HepG2 (cell line): Measurements from ENCODE around the gene STIM1. TPM values are rescaled to one million over a fixed set of nuclear protein-coding genes. Genes with fewer than 3 reads are reported as not detected.

Experiments used
- ATF1 ChIP-seq: IDR thresholded peaks from 2 replicates; pipeline ENCODE4 v1.6.1; 2016; ENCODE audit warnings: mild to moderate bottlenecking, control low read depth
- CHCHD3 ChIP-seq: sonication (generic); formaldehyde crosslinking; IDR thresholded peaks from 2 replicates; pipeline ENCODE4 v1.8.0; 2022; ENCODE audit warnings: mild to moderate bottlenecking, missing genetic modification reagents, moderate library complexity
- DNMT1 ChIP-seq: sonication (generic); formaldehyde crosslinking; IDR thresholded peaks from 2 replicates; pipeline ENCODE4 v1.5.1; 2020; ENCODE audit warnings: mild to moderate bottlenecking, missing genetic modification reagents
- FOXA3 ChIP-seq: IDR thresholded peaks from 2 replicates; pipeline ENCODE4 v1.6.1; 2016; ENCODE audit warnings: missing genetic modification reagents, missing compliant biosample characterization
- HDAC2 ChIP-seq: sonication (generic); formaldehyde crosslinking; IDR thresholded peaks from 2 replicates; pipeline ENCODE4 v1.4.0; 2020; ENCODE audit warnings: missing genetic modification reagents
- HES4 ChIP-seq: sonication (generic); formaldehyde crosslinking; IDR thresholded peaks from 2 replicates; pipeline ENCODE4 v1.9.0; 2021; ENCODE audit warnings: mild to moderate bottlenecking, missing genetic modification reagents, borderline replicate concordance
- HINFP ChIP-seq: sonication (generic); formaldehyde crosslinking; IDR thresholded peaks from 2 replicates; pipeline ENCODE4 v1.4.0; 2020; ENCODE audit warnings: low read depth, mild to moderate bottlenecking, missing genetic modification reagents
- KLF12 ChIP-seq: sonication (generic); formaldehyde crosslinking; IDR thresholded peaks from 2 replicates; pipeline ENCODE4 v1.4.0; 2020; ENCODE audit warnings: missing genetic modification reagents, borderline replicate concordance
- LBX2 ChIP-seq: sonication (generic); formaldehyde crosslinking; IDR thresholded peaks from 2 replicates; pipeline ENCODE4 v1.5.0; 2020; ENCODE audit warnings: missing genetic modification reagents, mild to moderate bottlenecking, borderline replicate concordance
- MED1 ChIP-seq: sonication (generic); formaldehyde crosslinking; IDR thresholded peaks from 2 replicates; pipeline ENCODE4 v1.4.0; 2020; ENCODE audit warnings: missing genetic modification reagents
- MEIS1 ChIP-seq: sonication (generic); formaldehyde crosslinking; IDR thresholded peaks from 2 replicates; pipeline ENCODE4 v1.9.0; 2021; ENCODE audit warnings: mild to moderate bottlenecking, missing genetic modification reagents, moderate library complexity, borderline replicate concordance
- MTF2 ChIP-seq: sonication (generic); formaldehyde crosslinking; IDR thresholded peaks from 2 replicates; pipeline ENCODE4 v1.5.0; 2020; ENCODE audit warnings: missing genetic modification reagents, borderline replicate concordance
- PATZ1 ChIP-seq: sonication (generic); formaldehyde crosslinking; IDR thresholded peaks from 2 replicates; pipeline ENCODE4 v1.4.0; 2020; ENCODE audit warnings: missing genetic modification reagents
- POLR2G ChIP-seq: fragments of 200-400 bp; formaldehyde crosslinking; IDR thresholded peaks from 2 replicates; pipeline ENCODE4 v1.6.1; 2018; ENCODE audit warnings: mild to moderate bottlenecking, low read depth, low read length, moderate library complexity
- TAF1 ChIP-seq: sonication (generic); formaldehyde crosslinking; IDR thresholded peaks from 2 replicates; pipeline ENCODE4 v1.4.0; 2020; ENCODE audit warnings: missing genetic modification reagents
- YEATS4 ChIP-seq: sonication (generic); formaldehyde crosslinking; IDR thresholded peaks from 2 replicates; pipeline ENCODE4 v1.4.0; 2020; ENCODE audit warnings: missing genetic modification reagents, borderline replicate concordance
- ZFY ChIP-seq: sonication (generic); formaldehyde crosslinking; IDR thresholded peaks from 2 replicates; pipeline ENCODE4 v1.4.0; 2020; ENCODE audit warnings: missing genetic modification reagents
- ZNF180 ChIP-seq: sonication (generic); formaldehyde crosslinking; IDR thresholded peaks from 2 replicates; pipeline ENCODE4 v1.4.0; 2020; ENCODE audit warnings: low read depth, missing genetic modification reagents, borderline replicate concordance
- ZNF263 ChIP-seq: sonication (generic); formaldehyde crosslinking; IDR thresholded peaks from 2 replicates; pipeline ENCODE4 v1.4.0; 2020; ENCODE audit warnings: missing genetic modification reagents
- ZNF337 ChIP-seq: sonication (generic); formaldehyde crosslinking; IDR thresholded peaks from 2 replicates; pipeline ENCODE4 v1.5.1; 2020; ENCODE audit warnings: missing genetic modification reagents, low read depth, mild to moderate bottlenecking, borderline replicate concordance
- ZNF343 ChIP-seq: sonication (generic); formaldehyde crosslinking; IDR thresholded peaks from 2 replicates; pipeline ENCODE4 v1.4.0; 2020; ENCODE audit warnings: mild to moderate bottlenecking, missing genetic modification reagents
- ZNF777 ChIP-seq: sonication (generic); formaldehyde crosslinking; IDR thresholded peaks from 2 replicates; pipeline ENCODE4 v1.4.0; 2020; ENCODE audit warnings: missing genetic modification reagents
- ZNF792 ChIP-seq: IDR thresholded peaks from 2 replicates; pipeline ENCODE4 v1.6.1; 2016
- polyA plus RNA-seq, 8 experiments: library from polyadenylated mRNA; depleted of rRNA in 3 of 8; stranded (reverse) in 7 of 8; unstranded in 1 of 8; fragments of >200 nt; fragmentation: Illumina TruSeq in 4 of 8; extraction: Trizol in 4 of 8; gene quantifications; 2 replicates each; pipeline versions ENCODE4 v1.2.1 to v1.2.3, GENCODE V29; 2011 to 2016; ENCODE audit warnings: low read depth in 4 of 8, missing spikeins in 1 of 8, mixed read lengths in 1 of 8; ENCODE audit not compliant: insufficient read depth in 1 of 8
- total RNA-seq, 5 experiments: library from RNA; depleted of rRNA; stranded (reverse); fragments of >200 nt; fragmentation: Illumina TruSeq; extraction: Trizol; gene quantifications; 2 replicates each; pipeline ENCODE4 v1.2.3, GENCODE V29; 2016; ENCODE audit warnings: low read depth in 1 of 5

Gene STIM1
- total and polyA plus RNA-seq, 2 of the 13 experiments (the other 11 are each of a cell fraction or from before 2014, with no cell fraction given), result 19.2 to 28.5 TPM

- no peak for TF ChIP-seq LBX2 (CRISPR knock-in tag)
- TF ChIP-seq HES4 (CRISPR knock-in tag), result no peak
- 0 out of 2 replicates have a peak, but pooled peaks have one; percentile 65 for TF ChIP-seq CHCHD3
- peak; percentile 35 for TF ChIP-seq FOXA3 (CRISPR knock-in tag)
- TF ChIP-seq MTF2, result 0 out of 2 replicates have a peak, but pooled peaks have one; percentile 13
- TF ChIP-seq POLR2G, result 0 out of 2 replicates have a peak, but pooled peaks have one; percentile 1
- TF ChIP-seq ZNF337 (CRISPR knock-in tag), result no peak
- peak; percentile 80 for TF ChIP-seq ZNF777 (CRISPR knock-in tag)
- peak; percentile 41; the same call in 1 of the 2 replicates for TF ChIP-seq TAF1 (CRISPR knock-in tag)
- no peak for TF ChIP-seq ATF1 (CRISPR knock-in tag)
- 0 out of 2 replicates have a peak, but pooled peaks have one; percentile 5 for TF ChIP-seq KLF12 (CRISPR knock-in tag)
- 0 out of 2 replicates have a peak, but pooled peaks have one; percentile 58 for TF ChIP-seq DNMT1 (CRISPR knock-in tag)
- TF ChIP-seq ZFY (CRISPR knock-in tag), result peak; percentile 30; the same call in 1 of the 2 replicates
- TF ChIP-seq YEATS4 (CRISPR knock-in tag), result peak; percentile 46
- TF ChIP-seq ZNF792 (CRISPR knock-in tag), result peak; percentile 39
- peak; percentile 61; the same call in 1 of the 2 replicates for TF ChIP-seq HDAC2 (CRISPR knock-in tag)
- TF ChIP-seq MEIS1, result peak; percentile 44; the same call in 1 of the 2 replicates
- TF ChIP-seq PATZ1, result peak; percentile 50; the same call in 1 of the 2 replicates
- 0 out of 2 replicates have a peak, but pooled peaks have one; percentile 49 for TF ChIP-seq HINFP (CRISPR knock-in tag)
- TF ChIP-seq ZNF343, result 0 out of 2 replicates have a peak, but pooled peaks have one; percentile 50
- TF ChIP-seq ZNF263 (CRISPR knock-in tag), result peak; percentile 94
- 0 out of 2 replicates have a peak, but pooled peaks have one; percentile 29 for TF ChIP-seq MED1
- no peak for TF ChIP-seq ZNF180 (CRISPR knock-in tag)
Observed at GRCh38 chr11:3855808-3856491, 486 bp downstream of the STIM1 start (continued).
